Psoas muscle (tissue), 8 donors: ENCODE data around the gene TBPL2. TPM values are rescaled to one million over a fixed set of nuclear protein-coding genes. Genes with fewer than 3 reads are reported as not detected.

Experiments used
- ATAC-seq, 4 donors: fragments of 200-7000 bp; cut with Tn5 transposase; one replicate each; pipeline ENCODE4 v1.9.1; 2020; ENCODE audit warnings: moderate library complexity in 3 of 4, mild to moderate bottlenecking in 2 of 4
- DNase-seq, 2 donors: peaks; one replicate each; pipeline ENCODE4 v3.0.0-alpha.2; 2020
- H3K27ac ChIP-seq: fragments of 200-600 bp; one replicate; pipeline ENCODE4 v1.8.0; 2022
- H3K27me3 ChIP-seq, 3 donors: fragments of 200-600 bp in 1 of 3; one replicate each; pipeline versions ENCODE4 v1.6.1 to v1.8.0; 2013 to 2022; ENCODE audit warnings: low read length in 2 of 3, mild to moderate bottlenecking in 2 of 3, moderate library complexity in 1 of 3; ENCODE audit not compliant: insufficient read depth in 3 of 3
- H3K36me3 ChIP-seq, 2 donors: fragments of 200-600 bp in 1 of 2; one replicate each; pipeline versions ENCODE4 v1.6.1 to v1.8.0; 2013 to 2022; ENCODE audit warnings: low read depth in 1 of 2, mild to moderate bottlenecking in 1 of 2, moderate library complexity in 1 of 2; ENCODE audit not compliant: insufficient read depth in 1 of 2
- H3K4me1 ChIP-seq: fragments of 200-600 bp; one replicate; pipeline ENCODE4 v1.8.0; 2022
- H3K4me3 ChIP-seq: fragments of 200-600 bp; one replicate; pipeline ENCODE4 v1.8.0; 2022; ENCODE audit warnings: mild to moderate bottlenecking
- H3K9me3 ChIP-seq: fragments of 200-600 bp; one replicate; pipeline ENCODE4 v1.8.0; 2022
- WGBS, 3 donors: extraction: QIAGEN DNeasy Blood & Tissue Kit; methylation state at CpG; one replicate each; pipeline versions ENCODE4 v1.1.6 to v1.1.7; 2013; 5-methylcytosine and 5-hydroxymethylcytosine counted together
- intact Hi-C, 2 donors: fragments of 100-400 bp; cut with DNase I; formaldehyde crosslinking; loops; one replicate each; pipeline versions ENCODE4 v1.11.0 to v1.14.2; 2022
- polyA plus RNA-seq, 3 donors: library from polyadenylated mRNA; stranded (reverse); fragments of 200-250 nt; gene quantifications; one replicate each; pipeline ENCODE4 v1.2.3, GENCODE V29; 2013
- total RNA-seq, 4 donors: library from RNA; stranded (reverse); fragmentation: NEBNext Ultra II Directional in 2 of 4; extraction: Animal tissue kit (Norgen Biotek cat#: 25700) in 2 of 4; gene quantifications; one replicate each; pipeline versions ENCODE4 v1.2.1 to v1.2.4, GENCODE V29; 2021 to 2023
- TF ChIP-seq, protein P1 (sequence below): fragments of 200-600 bp; IDR thresholded peaks from one replicate; pipeline ENCODE4 v1.8.0; 2022; ENCODE audit warnings: antibody characterized with exemption
- donor health status: healthy with polysubstance abuse.
- donor health status: DM: no; HTN: no; CAD: no; lungs with moderate emphysema.
- donor health status: Bipolar disorder and iron deficiency.
- donor health status: healthy.
- donor health status: DM: yes; HTN: yes; CAD: no.
- donor health status: DM: no; HTN: no; CAD: no.
- donor health status: DM: no; HTN: no; CAD: no.
- donor health status: DM: yes; HTN: yes; CAD: no.

TBPL2 gene
- total and polyA plus RNA-seq, 7 donors, result not detected

DNA sequence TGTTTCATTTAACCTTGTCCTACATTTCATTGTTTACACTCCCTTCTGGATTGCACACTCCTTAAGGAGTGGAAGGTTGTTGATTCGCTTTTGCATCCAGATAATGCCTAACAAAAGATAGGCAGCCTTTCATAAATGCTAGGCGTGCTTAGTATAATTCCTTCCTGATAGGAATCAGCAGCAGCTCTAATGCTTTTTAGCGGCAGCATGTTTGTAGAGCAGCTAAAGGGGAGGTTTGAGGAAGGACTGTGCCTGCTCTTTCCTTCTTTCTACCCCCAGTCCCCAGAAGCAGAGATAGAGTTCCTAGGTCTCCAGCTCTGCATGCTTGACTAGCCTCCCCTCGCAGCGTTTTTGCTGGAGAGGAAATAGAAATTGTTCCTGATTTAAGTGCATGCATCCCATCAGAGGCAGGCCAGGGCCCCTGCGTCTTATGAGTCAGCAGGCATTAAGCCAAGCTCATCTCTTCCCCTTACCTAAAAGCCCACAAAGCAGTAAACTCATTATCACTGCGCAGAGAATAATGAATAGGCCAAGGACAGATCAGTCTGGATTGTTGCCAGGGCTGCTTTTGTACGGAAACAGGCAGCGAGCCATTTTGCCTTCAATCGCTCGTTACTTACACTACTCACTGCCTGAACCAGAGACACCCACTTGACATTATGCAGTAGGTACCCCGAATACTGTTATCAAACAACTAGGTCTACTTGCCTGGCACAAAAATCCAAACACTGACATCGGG, 14.0 kb upstream of the TBPL2 start:
- no peak overlapping the region for H3K27ac ChIP-seq
- TF ChIP-seq, protein P1, sequence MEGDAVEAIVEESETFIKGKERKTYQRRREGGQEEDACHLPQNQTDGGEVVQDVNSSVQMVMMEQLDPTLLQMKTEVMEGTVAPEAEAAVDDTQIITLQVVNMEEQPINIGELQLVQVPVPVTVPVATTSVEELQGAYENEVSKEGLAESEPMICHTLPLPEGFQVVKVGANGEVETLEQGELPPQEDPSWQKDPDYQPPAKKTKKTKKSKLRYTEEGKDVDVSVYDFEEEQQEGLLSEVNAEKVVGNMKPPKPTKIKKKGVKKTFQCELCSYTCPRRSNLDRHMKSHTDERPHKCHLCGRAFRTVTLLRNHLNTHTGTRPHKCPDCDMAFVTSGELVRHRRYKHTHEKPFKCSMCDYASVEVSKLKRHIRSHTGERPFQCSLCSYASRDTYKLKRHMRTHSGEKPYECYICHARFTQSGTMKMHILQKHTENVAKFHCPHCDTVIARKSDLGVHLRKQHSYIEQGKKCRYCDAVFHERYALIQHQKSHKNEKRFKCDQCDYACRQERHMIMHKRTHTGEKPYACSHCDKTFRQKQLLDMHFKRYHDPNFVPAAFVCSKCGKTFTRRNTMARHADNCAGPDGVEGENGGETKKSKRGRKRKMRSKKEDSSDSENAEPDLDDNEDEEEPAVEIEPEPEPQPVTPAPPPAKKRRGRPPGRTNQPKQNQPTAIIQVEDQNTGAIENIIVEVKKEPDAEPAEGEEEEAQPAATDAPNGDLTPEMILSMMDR, result no peak
- no peaks in the 10 kb centered on the region for H3K36me3 ChIP-seq
- H3K9me3 ChIP-seq, result no peaks in the 10 kb centered on the region
- ATAC-seq (no peak), DNase-seq (no peak)
- no peaks in the 10 kb centered on the region for H3K4me1 ChIP-seq
- no peak overlapping the region for H3K4me3 ChIP-seq
- intact Hi-C loops, result loop anchor here in 1 of 2 donors (5.0 kb wide), 1 partner anchor 1018 kb away; no protein-coding TSS in a partner anchor
- 51 to 57% (median 52%) methylated on average over 13 of the region's 13 CpGs for WGBS, 3 donors
- H3K27me3 ChIP-seq, result no peaks in the 10 kb centered on the region

DNA sequence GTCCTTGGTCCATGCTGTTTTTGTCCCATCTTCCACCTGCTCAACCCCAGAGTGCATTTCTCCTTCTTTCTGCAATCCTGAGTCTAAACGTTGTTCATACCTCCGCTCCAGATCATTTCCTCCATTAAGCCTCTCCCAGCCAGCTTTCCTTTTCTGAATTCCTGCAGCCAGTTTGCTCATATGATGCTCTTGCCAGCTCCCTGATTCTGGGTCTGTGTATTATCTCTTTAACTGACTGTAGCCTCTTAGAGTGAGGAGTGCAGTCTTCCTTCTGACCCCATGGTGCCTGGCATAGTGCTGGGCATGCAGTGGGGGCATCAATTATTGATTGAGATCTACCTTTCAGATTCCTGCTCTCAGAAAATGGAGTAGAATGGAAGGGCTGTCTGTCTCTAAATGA, 11.5 kb upstream of the TBPL2 start:
- TF ChIP-seq, protein P1, result no peak
- 35 to 47% (median 46%) methylated on average over 2 of the region's 2 CpGs for WGBS, 3 donors
- intact Hi-C loops, result loop anchor here in 1 of 2 donors (5.0 kb wide), 1 partner anchor 1020 kb away; no protein-coding TSS in a partner anchor

DNA sequence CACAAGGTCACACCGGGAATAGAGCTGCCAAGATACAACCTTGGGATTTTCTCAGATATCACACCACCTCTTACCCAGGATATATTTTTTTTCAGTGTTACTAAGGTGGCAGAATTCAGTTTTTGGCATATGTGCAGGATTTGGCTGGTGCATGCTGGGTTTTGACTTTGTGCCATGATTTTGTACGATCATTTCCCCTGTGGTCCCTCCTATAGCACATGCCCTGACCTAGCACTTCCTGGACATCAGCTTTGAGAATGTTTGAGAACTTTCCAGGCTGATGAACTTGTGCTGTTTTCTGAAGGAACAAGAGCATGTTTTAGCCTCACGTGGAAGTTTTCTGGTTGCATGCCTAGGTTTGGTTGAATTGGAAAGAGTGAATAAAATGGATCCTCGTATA, 11.0 kb upstream of the TBPL2 start:
- H3K9me3 ChIP-seq, result no peaks in the 10 kb centered on the region
- H3K4me1 ChIP-seq, result no peaks in the 10 kb centered on the region
- 32 to 43% (median 42%) methylated on average over 4 of the region's 4 CpGs for whole genome bisulfite sequencing, 3 donors
- no peaks in the 10 kb centered on the region for H3K36me3 ChIP-seq
- DNase-seq (no peak), ATAC-seq (no peak)
- intact Hi-C loops, result loop anchor here in 1 of 2 donors (5.0 kb wide), 1 partner anchor 1021 kb away; no protein-coding TSS in a partner anchor
- no peaks in the 10 kb centered on the region for H3K27me3 ChIP-seq
- H3K4me3 ChIP-seq, result no peak overlapping the region
- no peak overlapping the region for H3K27ac ChIP-seq
- TF ChIP-seq, protein P1, result no peak

More for the DNA sequence above, 11.5 kb upstream of the TBPL2 start:
- ATAC-seq, result no peak
- Histone ChIP-seq H3K36me3 (no peaks in the 10 kb centered on the region), H3K9me3 (no peaks in the 10 kb centered on the region), H3K4me1 (no peaks in the 10 kb centered on the region), H3K27me3 (no peaks in the 10 kb centered on the region), H3K27ac (no peak overlapping the region), H3K4me3 (no peak overlapping the region)
- no peak for DNase-seq

DNA sequence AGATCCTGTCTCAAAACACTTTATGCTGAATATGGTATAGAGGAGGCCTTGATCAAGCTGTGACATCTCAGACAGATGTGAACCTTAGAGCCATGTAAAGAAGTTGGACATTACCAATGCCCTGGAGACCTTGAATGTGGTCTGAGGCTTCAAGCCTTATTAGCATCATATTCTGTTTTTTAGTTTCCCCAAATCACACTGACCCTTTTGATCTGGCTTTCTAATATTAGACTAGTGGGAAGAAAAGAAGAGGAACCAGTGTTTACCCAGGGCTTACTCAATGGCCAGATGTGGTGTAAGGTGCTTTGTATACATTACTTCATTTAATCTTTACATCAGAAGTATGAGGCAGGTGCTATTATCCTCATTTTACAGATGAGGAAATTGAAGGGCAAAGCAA, 10.6 kb upstream of the TBPL2 start:
- Histone ChIP-seq H3K4me3 (no peak overlapping the region), H3K27ac (no peak overlapping the region), H3K4me1 (no peaks in the 10 kb centered on the region), H3K36me3 (no peaks in the 10 kb centered on the region), H3K9me3 (no peaks in the 10 kb centered on the region), H3K27me3 (no peaks in the 10 kb centered on the region)
- intact Hi-C loops, result loop anchor here in 1 of 2 donors (5.0 kb wide), 1 partner anchor 1021 kb away; no protein-coding TSS in a partner anchor
- TF ChIP-seq, protein P1, result no peak
- ATAC-seq, result no peak
- no peak for DNase-seq
